Omental fat pad (tissue), 4 donors: Measurements from ENCODE around the gene ILK. TPM values are rescaled to one million over a fixed set of nuclear protein-coding genes. Genes with fewer than 3 reads are reported as not detected.

Experiments
- ATAC-seq: fragments of 150-250 bp; one replicate; pipeline ENCODE4 v1.9.1; 2016; ENCODE audit warnings: mild to moderate bottlenecking, moderate library complexity; ENCODE audit not compliant: low FRiP score
- DNase-seq: peaks from one replicate; pipeline ENCODE4 v3.0.0-alpha.2; 2019; ENCODE audit warnings: low spot score
- CTCF ChIP-seq, 3 donors: fragments of 450-650 bp; IDR thresholded peaks; one replicate each; pipeline ENCODE4 v1.5.1; 2016 to 2017; ENCODE audit warnings: antibody characterized with exemption in 3 of 3, mild to moderate bottlenecking in 3 of 3, moderate library complexity in 2 of 3
- total RNA-seq, 4 donors: library from RNA; depleted of rRNA; stranded (reverse); fragments of >200 nt; gene quantifications; one replicate each; pipeline ENCODE4 v1.1.0, GENCODE V29; 2016

The ILK gene
- total RNA-seq, 4 donors from 2014 or later: 92.1 to 189 (median 118) TPM

- TF ChIP-seq CTCF (IDR thresholded peaks at IDR 0.05): no peak
- DNase-seq: no peak
Observed at GRCh38 chr11:6653097-6653496, 49.5 kb downstream of the ILK start.

GRCh38 chr11:6653656-6654055 is 50.1 kb downstream of the ILK start:
- no peak for DNase-seq
- no peak for ATAC-seq
- TF ChIP-seq CTCF (IDR thresholded peaks at IDR 0.05): no peak

More at GRCh38 chr11:6653097-6653496, 49.5 kb downstream of the ILK start:
- no peak for ATAC-seq

- ATAC-seq: no peak
- no peak for TF ChIP-seq CTCF (IDR thresholded peaks at IDR 0.05)
- DNase-seq: no peak
Observed at GRCh38 chr11:6654281-6655019, 50.9 kb downstream of the ILK start.

- no peak for TF ChIP-seq CTCF (IDR thresholded peaks at IDR 0.05)
- ATAC-seq: peak; percentile 58
- no peak for DNase-seq
Observed at GRCh38 chr11:6655020-6655789, 51.6 kb downstream of the ILK start.

GRCh38 chr11:6655790-6656583 is 52.4 kb downstream of the ILK start, which contains the start of gene DCHS1:
TSS of gene DCHS1 (minus strand) at chr11:6655809. CDS start at chr11:6641613, 14,196 bp downstream.
- ATAC-seq (peak; percentile 59), DNase-seq (no peak)
- TF ChIP-seq CTCF (IDR thresholded peaks at IDR 0.05): no peak

- ATAC-seq: no peak
- DNase-seq: no peak
- TF ChIP-seq CTCF (IDR thresholded peaks at IDR 0.05): no peak
Observed at GRCh38 chr11:6656584-6656915, 53.0 kb downstream of the ILK start.
